ENCODE measurements around the gene PRKCE. TPM values are rescaled to one million over a fixed set of nuclear protein-coding genes. Genes with fewer than 3 reads are reported as not detected.

Gene PRKCE
- total and polyA plus RNA-seq, 3 donors from 2014 or later, result 27.4 to 35.8 (median 33.1) TPM

DNA sequence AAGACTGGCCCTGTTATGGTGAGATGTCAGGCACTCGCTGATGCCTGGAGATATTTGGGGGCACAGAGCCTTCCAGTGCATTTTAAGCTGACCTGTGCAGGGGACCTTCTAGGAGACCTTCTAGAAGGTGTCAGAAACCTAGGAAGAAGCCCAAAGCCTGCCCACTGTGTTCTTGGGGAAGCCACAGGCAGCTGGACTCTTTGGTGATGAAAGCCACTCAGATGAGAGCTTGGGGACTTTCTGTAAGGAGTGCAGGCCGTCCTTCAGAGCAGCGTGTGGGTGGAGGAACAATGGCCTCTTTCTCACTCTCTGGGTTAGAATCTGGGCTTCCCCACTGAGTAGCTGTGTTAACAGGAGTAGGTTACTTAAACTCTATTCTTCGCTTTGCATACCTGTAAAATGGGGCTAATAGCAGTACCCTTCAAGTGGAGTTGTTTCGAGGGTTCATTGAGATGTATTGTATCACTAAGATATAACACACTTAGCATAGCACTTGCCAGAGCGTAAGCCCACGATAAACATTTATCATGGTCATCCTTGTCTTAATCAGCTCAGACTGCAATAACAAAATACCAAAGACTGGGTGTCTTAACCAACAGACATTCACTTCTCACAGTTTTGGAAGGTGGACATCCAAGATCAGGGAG lies 323.4 kb downstream of the PRKCE start:
- intact Hi-C loops (cut with DNase I; ENCODE audit: low total_unique reads), result no loop called here
- 62 to 67% methylated on average over 7 of the region's 7 CpGs for WGBS, 2 donors
- Histone ChIP-seq H3K9me3 (no peaks in the 10 kb centered on the region), H3K36me3 (ENCODE audit: low read depth, missing control alignments) (no peaks in the 10 kb centered on the region), H3K4me3 (no peak overlapping the region), H3K27me3 (no peaks in the 10 kb centered on the region), H3K4me1 (peaks cover 10% of the 10 kb centered on the region), H3K27ac (no peak overlapping the region)
- TF ChIP-seq, protein P1, sequence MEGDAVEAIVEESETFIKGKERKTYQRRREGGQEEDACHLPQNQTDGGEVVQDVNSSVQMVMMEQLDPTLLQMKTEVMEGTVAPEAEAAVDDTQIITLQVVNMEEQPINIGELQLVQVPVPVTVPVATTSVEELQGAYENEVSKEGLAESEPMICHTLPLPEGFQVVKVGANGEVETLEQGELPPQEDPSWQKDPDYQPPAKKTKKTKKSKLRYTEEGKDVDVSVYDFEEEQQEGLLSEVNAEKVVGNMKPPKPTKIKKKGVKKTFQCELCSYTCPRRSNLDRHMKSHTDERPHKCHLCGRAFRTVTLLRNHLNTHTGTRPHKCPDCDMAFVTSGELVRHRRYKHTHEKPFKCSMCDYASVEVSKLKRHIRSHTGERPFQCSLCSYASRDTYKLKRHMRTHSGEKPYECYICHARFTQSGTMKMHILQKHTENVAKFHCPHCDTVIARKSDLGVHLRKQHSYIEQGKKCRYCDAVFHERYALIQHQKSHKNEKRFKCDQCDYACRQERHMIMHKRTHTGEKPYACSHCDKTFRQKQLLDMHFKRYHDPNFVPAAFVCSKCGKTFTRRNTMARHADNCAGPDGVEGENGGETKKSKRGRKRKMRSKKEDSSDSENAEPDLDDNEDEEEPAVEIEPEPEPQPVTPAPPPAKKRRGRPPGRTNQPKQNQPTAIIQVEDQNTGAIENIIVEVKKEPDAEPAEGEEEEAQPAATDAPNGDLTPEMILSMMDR (IDR thresholded peaks at IDR 0.05), result no peak
- no peak for TF ChIP-seq POLR2A (IDR thresholded peaks at IDR 0.05)
- peak; percentile 40 for DNase-seq

DNA sequence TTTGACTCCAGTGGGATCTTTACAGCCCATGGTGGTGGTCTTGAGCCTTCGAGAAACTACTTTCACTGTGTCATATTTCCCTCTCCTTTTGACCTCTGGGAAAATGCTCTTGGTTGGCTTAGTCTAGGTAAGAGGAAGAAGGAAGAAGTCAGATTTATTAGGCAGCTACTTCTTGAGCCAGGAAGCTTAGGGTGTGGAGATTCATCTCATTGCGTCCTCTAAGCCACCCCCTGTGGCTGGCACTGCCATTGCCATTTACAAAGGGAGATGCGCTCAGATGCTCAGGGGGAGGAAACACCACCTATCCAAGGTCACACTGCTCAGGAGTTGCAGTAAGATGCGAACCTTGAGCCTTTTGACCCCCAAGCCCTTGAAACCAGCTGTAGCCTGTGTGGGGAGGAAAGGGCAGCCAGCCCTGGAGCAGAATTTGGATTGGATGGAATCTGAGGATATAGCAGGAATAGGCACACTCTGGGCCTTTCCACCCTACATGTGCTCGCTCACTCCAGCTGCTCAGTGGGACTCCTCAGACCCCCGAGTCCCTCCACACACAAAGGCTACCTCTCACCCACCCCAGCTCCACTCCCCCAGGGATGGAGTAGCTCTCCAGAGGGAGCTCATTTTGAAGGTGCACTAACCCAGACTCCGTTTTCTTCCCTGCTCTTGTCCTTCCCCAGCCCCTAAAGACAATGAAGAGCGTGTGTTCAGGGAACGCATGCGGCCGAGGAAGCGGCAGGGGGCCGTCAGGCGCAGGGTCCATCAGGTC lies 324.5 kb downstream of the PRKCE start:
- 82 to 89% methylated on average over 14 of the region's 14 CpGs for WGBS, 2 donors

DNA sequence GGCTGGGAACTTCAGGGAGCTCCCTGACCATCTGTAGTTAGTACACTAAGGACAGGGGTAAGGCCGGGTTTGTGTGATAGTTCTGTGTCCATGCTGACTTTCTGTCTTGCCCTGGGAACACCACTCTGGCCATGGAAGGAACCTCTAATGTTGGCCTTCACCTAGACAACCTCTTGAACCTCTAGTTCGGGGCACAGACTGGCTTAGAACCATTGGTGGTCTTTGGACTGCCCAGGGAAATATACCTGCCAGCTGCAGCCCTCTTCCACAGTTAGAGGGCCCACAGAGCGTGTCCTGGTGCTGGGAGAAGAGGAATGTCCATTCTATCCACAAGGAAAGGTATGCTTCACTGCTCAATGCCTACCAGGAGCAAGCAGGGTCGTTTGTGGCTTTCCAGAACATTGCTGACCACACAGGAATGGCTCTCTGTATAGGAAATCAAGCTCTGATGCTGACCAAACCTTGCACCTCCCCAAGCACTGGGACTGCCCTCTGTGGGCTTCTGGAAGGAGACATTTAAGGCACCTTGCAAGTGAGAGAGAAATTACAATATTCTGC lies 326.9 kb downstream of the PRKCE start:
- WGBS, 2 donors, result 97 to 100% methylated on average over 2 to 4 of the region's 4 CpGs
- Histone ChIP-seq H3K36me3 (ENCODE audit: low read depth, missing control alignments) (no peaks in the 10 kb centered on the region), H3K4me3 (no peak overlapping the region), H3K27ac (no peak overlapping the region), H3K4me1 (peaks cover 10% of the 10 kb centered on the region), H3K27me3 (no peaks in the 10 kb centered on the region), H3K9me3 (no peaks in the 10 kb centered on the region)
- intact Hi-C loops (cut with DNase I; ENCODE audit: low total_unique reads), result no loop called here
- no peak for DNase-seq
- TF ChIP-seq, protein P1 (IDR thresholded peaks at IDR 0.05), result no peak
- TF ChIP-seq POLR2A (IDR thresholded peaks at IDR 0.05), result no peak

More for the DNA sequence above, 324.5 kb downstream of the PRKCE start:
- Histone ChIP-seq H3K9me3 (no peaks in the 10 kb centered on the region), H3K36me3 (ENCODE audit: low read depth, missing control alignments) (no peaks in the 10 kb centered on the region), H3K27me3 (no peaks in the 10 kb centered on the region), H3K27ac (no peak overlapping the region), H3K4me1 (peaks cover 10% of the 10 kb centered on the region), H3K4me3 (no peak overlapping the region)
- DNase-seq, result no peak
- intact Hi-C loops (cut with DNase I; ENCODE audit: low total_unique reads), result no loop called here
- TF ChIP-seq POLR2A (IDR thresholded peaks at IDR 0.05), result no peak
- TF ChIP-seq, protein P1 (IDR thresholded peaks at IDR 0.05), result no peak

DNA sequence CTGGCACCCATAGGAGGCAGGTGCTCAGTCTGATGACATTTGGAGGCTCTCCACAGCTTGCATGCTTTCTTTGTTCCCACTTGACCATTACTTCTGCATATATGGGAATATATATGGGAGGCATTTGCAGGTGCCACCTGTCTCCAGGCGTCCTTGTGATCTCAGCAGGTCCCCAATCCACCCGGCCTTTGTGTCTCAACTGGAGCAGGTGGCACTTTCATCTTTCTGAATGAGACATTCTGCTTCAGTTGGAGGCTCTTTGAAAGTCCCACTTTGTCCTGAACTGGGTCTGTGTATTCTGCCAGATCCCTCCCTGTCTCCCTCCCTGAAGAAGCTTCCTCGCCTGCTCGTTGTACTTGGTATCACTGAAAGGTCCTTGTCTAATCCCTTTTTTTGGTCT lies 327.6 kb downstream of the PRKCE start:
- WGBS, 2 donors, result 84 to 87% methylated on average over 4 of the region's 4 CpGs
- Histone ChIP-seq H3K36me3 (ENCODE audit: low read depth, missing control alignments) (no peaks in the 10 kb centered on the region), H3K9me3 (no peaks in the 10 kb centered on the region), H3K27ac (no peak overlapping the region), H3K4me3 (no peak overlapping the region), H3K27me3 (no peaks in the 10 kb centered on the region), H3K4me1 (peaks cover 10% of the 10 kb centered on the region)
- TF ChIP-seq POLR2A (IDR thresholded peaks at IDR 0.05), result no peak
- TF ChIP-seq, protein P1 (IDR thresholded peaks at IDR 0.05), result no peak
- intact Hi-C loops (cut with DNase I; ENCODE audit: low total_unique reads), result no loop called here
- no peak for DNase-seq
